H9 (cell line): ENCODE measurements around the gene UTP15. TPM values are rescaled to one million over a fixed set of nuclear protein-coding genes. Genes with fewer than 3 reads are reported as not detected.

Experiments used
- DNase-seq: peaks from one replicate; pipeline ENCODE4 v3.0.0-alpha.2; 2017
- H2AFZ ChIP-seq: one replicate; pipeline ENCODE4 v1.6.1; 2013; ENCODE audit warnings: mild to moderate bottlenecking, low read length, control low read depth, moderate library complexity
- H2AK5ac ChIP-seq: 2 replicates; pipeline ENCODE4 v1.6.1; 2013; ENCODE audit warnings: low read length, control low read depth, mixed read lengths; ENCODE audit not compliant: insufficient read length
- H2BK120ac ChIP-seq: one replicate; pipeline ENCODE4 v1.6.1; 2013; ENCODE audit warnings: low read depth, mild to moderate bottlenecking, low read length, control low read depth, inconsistent platforms; ENCODE audit not compliant: poor library complexity, severe bottlenecking
- H2BK12ac ChIP-seq: 2 replicates; pipeline ENCODE4 v1.6.1; 2013; ENCODE audit warnings: low read length, control low read depth, mixed read lengths, low read depth; ENCODE audit not compliant: insufficient read length
- H2BK15ac ChIP-seq: 2 replicates; pipeline ENCODE4 v1.6.1; 2013; ENCODE audit warnings: low read depth, low read length, control low read depth
- H2BK20ac ChIP-seq: one replicate; pipeline ENCODE4 v1.6.1; 2013; ENCODE audit warnings: low read depth, mild to moderate bottlenecking, low read length, control low read depth, inconsistent platforms; ENCODE audit not compliant: poor library complexity, severe bottlenecking
- H2BK5ac ChIP-seq: 2 replicates; pipeline ENCODE4 v1.6.1; 2013; ENCODE audit warnings: low read length, control low read depth, mixed read lengths; ENCODE audit not compliant: insufficient read length
- H3K14ac ChIP-seq: 2 replicates; pipeline ENCODE4 v1.6.1; 2013; ENCODE audit warnings: low read length, control low read depth; ENCODE audit not compliant: insufficient read depth
- H3K18ac ChIP-seq: 2 replicates; pipeline ENCODE4 v1.6.1; 2013; ENCODE audit warnings: low read depth, mild to moderate bottlenecking, mixed read lengths, low read length, control low read depth; ENCODE audit not compliant: insufficient read length
- H3K23ac ChIP-seq: 2 replicates; pipeline ENCODE4 v1.6.1; 2013; ENCODE audit warnings: low read length, control low read depth, mixed read lengths, low read depth; ENCODE audit not compliant: insufficient read length
- H3K23me2 ChIP-seq: 2 replicates; pipeline ENCODE4 v1.6.1; 2013; ENCODE audit warnings: low read depth, mild to moderate bottlenecking, mixed read lengths, low read length, control low read depth; ENCODE audit not compliant: insufficient read length, poor library complexity, severe bottlenecking
- H3K27ac ChIP-seq: 2 replicates; pipeline ENCODE4 v1.5.1; 2013; ENCODE audit warnings: low read length, control low read depth, mixed read lengths, low read depth; ENCODE audit not compliant: insufficient read length
- H3K27me3 ChIP-seq: 2 replicates; pipeline ENCODE4 v1.6.1; 2013; ENCODE audit warnings: low read length, control low read depth, inconsistent platforms; ENCODE audit not compliant: insufficient read depth
- H3K4ac ChIP-seq: 2 replicates; pipeline ENCODE4 v1.6.1; 2013; ENCODE audit warnings: low read depth, mild to moderate bottlenecking, control low read depth, inconsistent platforms, low read length, moderate library complexity
- H3K4me1 ChIP-seq: 2 replicates; pipeline ENCODE4 v1.6.1; 2013; ENCODE audit warnings: low read length, control low read depth, inconsistent platforms; ENCODE audit not compliant: insufficient read depth
- H3K4me2 ChIP-seq: 2 replicates; pipeline ENCODE4 v1.6.1; 2013; ENCODE audit warnings: low read length, control low read depth, mixed read lengths; ENCODE audit not compliant: insufficient read length, insufficient read depth
- H3K56ac ChIP-seq: 2 replicates; pipeline ENCODE4 v1.6.1; 2013; ENCODE audit warnings: low read depth, mild to moderate bottlenecking, mixed read lengths, low read length, control low read depth; ENCODE audit not compliant: insufficient read length
- H3K79me1 ChIP-seq: 2 replicates; pipeline ENCODE4 v1.6.1; 2013; ENCODE audit warnings: low read depth, mild to moderate bottlenecking, moderate library complexity, low read length, control low read depth, inconsistent platforms; ENCODE audit not compliant: insufficient read depth, poor library complexity, severe bottlenecking
- H3K79me2 ChIP-seq: 2 replicates; pipeline ENCODE4 v1.6.1; 2013; ENCODE audit warnings: low read length, control low read depth, inconsistent platforms; ENCODE audit not compliant: insufficient read depth
- H3K9ac ChIP-seq: 2 replicates; pipeline ENCODE4 v1.6.1; 2013; ENCODE audit warnings: low read length, control low read depth, mixed read lengths; ENCODE audit not compliant: insufficient read length; ENCODE audit errors: extremely low read depth
- H3K9me3 ChIP-seq: one replicate; pipeline ENCODE4 v1.6.1; 2013; ENCODE audit warnings: low read depth, low read length, inconsistent platforms; ENCODE audit not compliant: control insufficient read depth
- H3T11ph ChIP-seq: one replicate; pipeline ENCODE4 v1.6.1; 2013; ENCODE audit warnings: mild to moderate bottlenecking, low read length, control low read depth, inconsistent platforms
- H4K20me1 ChIP-seq: one replicate; pipeline ENCODE4 v1.6.1; 2013; ENCODE audit not compliant: control insufficient read depth, insufficient read length, insufficient read depth
- H4K5ac ChIP-seq: 2 replicates; pipeline ENCODE4 v1.6.1; 2013; ENCODE audit warnings: low read depth, mild to moderate bottlenecking, mixed read lengths, low read length, control low read depth; ENCODE audit not compliant: insufficient read length
- H4K8ac ChIP-seq: replicated peaks from 2 replicates; pipeline ENCODE4 v1.6.1; 2013; ENCODE audit warnings: low read length, control low read depth, mixed read lengths, low read depth; ENCODE audit not compliant: insufficient read length
- H4K91ac ChIP-seq: 2 replicates; pipeline ENCODE4 v1.6.1; 2013; ENCODE audit warnings: low read depth, mild to moderate bottlenecking, moderate library complexity, mixed read lengths, low read length, control low read depth; ENCODE audit not compliant: insufficient read length
- H3K27ac Mint-ChIP-seq, 3 experiments: 2 replicates in 2 of 3; 3 replicates in 1 of 3; pipeline ENCODE4 v1.8.0; 2020 to 2021; ENCODE audit warnings: mixed read lengths in 3 of 3, mild to moderate bottlenecking in 1 of 3, moderate library complexity in 1 of 3
- H3K27me3 Mint-ChIP-seq: 2 replicates; pipeline ENCODE4 v1.8.0; 2021; ENCODE audit warnings: low read depth, mild to moderate bottlenecking, moderate library complexity, mixed read lengths
- H3K36me3 Mint-ChIP-seq, 3 experiments: 2 replicates in 2 of 3; 3 replicates in 1 of 3; pipeline ENCODE4 v1.8.0; 2020 to 2021; ENCODE audit warnings: low read depth in 3 of 3, mixed read lengths in 3 of 3; ENCODE audit not compliant: insufficient read depth in 1 of 3
- H3K4me1 Mint-ChIP-seq, 2 experiments: 2 replicates each; pipeline ENCODE4 v1.8.0; 2020; ENCODE audit warnings: mixed read lengths in 2 of 2
- H3K4me3 Mint-ChIP-seq, 2 experiments: 2 replicates in 1 of 2; 3 replicates in 1 of 2; pipeline ENCODE4 v1.8.0; 2020 to 2021; ENCODE audit warnings: mild to moderate bottlenecking in 2 of 2, mixed read lengths in 2 of 2, moderate library complexity in 1 of 2
- H3K9me3 Mint-ChIP-seq, 2 experiments: 2 replicates in 1 of 2; 3 replicates in 1 of 2; pipeline ENCODE4 v1.8.0; 2020; ENCODE audit warnings: mild to moderate bottlenecking in 2 of 2, mixed read lengths in 2 of 2, moderate library complexity in 1 of 2
- whole genome bisulfite sequencing: extraction: QIAGEN DNeasy Blood & Tissue Kit; methylation state at CpG from one replicate; pipeline ENCODE4 v1.1.7; 2013; ENCODE audit warnings: missing lambda C conversion rate, low lambda C conversion rate, mixed read lengths; ENCODE audit not compliant: insufficient read length; ENCODE audit errors: extremely low coverage; 5-methylcytosine and 5-hydroxymethylcytosine counted together
- total RNA-seq: library from RNA; stranded (reverse); gene quantifications from 2 replicates; pipeline ENCODE4 v1.2.1, GENCODE V29; 2021
- TF ChIP-seq, protein P1 (sequence below): fragments of 200-600 bp; sonication (generic); conservative IDR thresholded peaks from 3 replicates; pipeline ENCODE4 v1.8.0; 2021; ENCODE audit warnings: antibody characterized with exemption, mild to moderate bottlenecking

Gene UTP15
- total RNA-seq, 1 experiment from 2014 or later = 43.5 TPM

GRCh38 chr5:73626814-73627313, 61.3 kb downstream of the UTP15 start:
- Histone ChIP-seq H2BK15ac (no peak overlapping the region), H2BK120ac (no peak overlapping the region), H3K4ac (no peak overlapping the region), H3K18ac (no peak overlapping the region), H4K8ac (no peak overlapping the region), H3K79me1 (no peaks in the 10 kb centered on the region), H3K4me2 (peak overlapping the region; percentile 64), H3K9ac (peak overlapping the region; percentile 14), H3K23me2 (peaks cover 7% of the 10 kb centered on the region), H3K27ac (no peak overlapping the region), H2AFZ (no peak overlapping the region), H2AK5ac (no peak overlapping the region), H3K14ac (no peak overlapping the region), H3K9me3 (no peaks in the 10 kb centered on the region), H4K91ac (no peak overlapping the region), H4K5ac (no peak overlapping the region), H3K4me1 (0 out of 2 replicates have a peak, but pooled peaks cover 2% of the 10 kb centered on the region), H2BK12ac (no peak overlapping the region), H3K56ac (no peak overlapping the region), H4K20me1 (no peaks in the 10 kb centered on the region), H2BK5ac (no peak overlapping the region), H3T11ph (no peak overlapping the region), H3K27me3 (peaks cover 10% of the 10 kb centered on the region; the same call in 1 of the 2 replicates), H3K23ac (no peak overlapping the region), H3K79me2 (no peaks in the 10 kb centered on the region), H2BK20ac (no peak overlapping the region)
- peak overlapping the region in 1 of 3 experiments; percentile 35; a peak in 1 of 7 replicates for H3K27ac Mint-ChIP-seq
- DNase-seq = no peak
- H3K27me3 Mint-ChIP-seq = peaks cover 66% of the 10 kb centered on the region
- TF ChIP-seq, protein P1, sequence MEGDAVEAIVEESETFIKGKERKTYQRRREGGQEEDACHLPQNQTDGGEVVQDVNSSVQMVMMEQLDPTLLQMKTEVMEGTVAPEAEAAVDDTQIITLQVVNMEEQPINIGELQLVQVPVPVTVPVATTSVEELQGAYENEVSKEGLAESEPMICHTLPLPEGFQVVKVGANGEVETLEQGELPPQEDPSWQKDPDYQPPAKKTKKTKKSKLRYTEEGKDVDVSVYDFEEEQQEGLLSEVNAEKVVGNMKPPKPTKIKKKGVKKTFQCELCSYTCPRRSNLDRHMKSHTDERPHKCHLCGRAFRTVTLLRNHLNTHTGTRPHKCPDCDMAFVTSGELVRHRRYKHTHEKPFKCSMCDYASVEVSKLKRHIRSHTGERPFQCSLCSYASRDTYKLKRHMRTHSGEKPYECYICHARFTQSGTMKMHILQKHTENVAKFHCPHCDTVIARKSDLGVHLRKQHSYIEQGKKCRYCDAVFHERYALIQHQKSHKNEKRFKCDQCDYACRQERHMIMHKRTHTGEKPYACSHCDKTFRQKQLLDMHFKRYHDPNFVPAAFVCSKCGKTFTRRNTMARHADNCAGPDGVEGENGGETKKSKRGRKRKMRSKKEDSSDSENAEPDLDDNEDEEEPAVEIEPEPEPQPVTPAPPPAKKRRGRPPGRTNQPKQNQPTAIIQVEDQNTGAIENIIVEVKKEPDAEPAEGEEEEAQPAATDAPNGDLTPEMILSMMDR = no peak
- H3K4me1 Mint-ChIP-seq = peaks cover 13 to 24% of the 10 kb centered on the region in 2 experiments
- peak overlapping the region; percentile 55 to 76 for H3K4me3 Mint-ChIP-seq
- no peaks in the 10 kb centered on the region for H3K9me3 Mint-ChIP-seq
- no CpG with 5 or more reads among the region's 14 CpGs for WGBS
- H3K36me3 Mint-ChIP-seq = no peaks in the 10 kb centered on the region
